Progenitor cell of endocrine pancreas (in vitro differentiated cells): ENCODE data around the gene DSCAML1. TPM values are rescaled to one million over a fixed set of nuclear protein-coding genes. Genes with fewer than 3 reads are reported as not detected.

Experiments
- DNase-seq: peaks from one replicate; pipeline ENCODE4 v3.0.0; 2021; ENCODE audit warnings: low spot score; ENCODE audit not compliant: unreplicated experiment
- H3K27ac Mint-ChIP-seq: 2 replicates; pipeline ENCODE4 v1.8.0; 2021; ENCODE audit warnings: mild to moderate bottlenecking, moderate library complexity, mixed read lengths
- H3K27me3 Mint-ChIP-seq: 2 replicates; pipeline ENCODE4 v1.8.0; 2021; ENCODE audit warnings: mixed read lengths
- H3K36me3 Mint-ChIP-seq: 2 replicates; pipeline ENCODE4 v1.8.0; 2022; ENCODE audit warnings: mixed read lengths; ENCODE audit not compliant: insufficient read depth
- H3K4me1 Mint-ChIP-seq: 2 replicates; pipeline ENCODE4 v1.8.0; 2021; ENCODE audit warnings: low read depth, mixed read lengths
- H3K4me3 Mint-ChIP-seq: 2 replicates; pipeline ENCODE4 v1.8.0; 2021; ENCODE audit warnings: low read depth, mild to moderate bottlenecking, moderate library complexity, mixed read lengths
- H3K9me3 Mint-ChIP-seq: 2 replicates; pipeline ENCODE4 v1.8.0; 2021; ENCODE audit warnings: low read depth, mixed read lengths
- total RNA-seq: library from RNA; stranded (reverse); gene quantifications from 2 replicates; pipeline ENCODE4 v1.2.1, GENCODE V29; 2021
- TF ChIP-seq, protein P1 (sequence below): fragments of 200-600 bp; sonication (generic); IDR thresholded peaks from one replicate; pipeline ENCODE4 v1.5.0; 2021; ENCODE audit warnings: antibody characterized with exemption, mild to moderate bottlenecking; ENCODE audit not compliant: unreplicated experiment

The DSCAML1 gene
- total RNA-seq, 1 donor from 2014 or later: 2.7 TPM

DNA sequence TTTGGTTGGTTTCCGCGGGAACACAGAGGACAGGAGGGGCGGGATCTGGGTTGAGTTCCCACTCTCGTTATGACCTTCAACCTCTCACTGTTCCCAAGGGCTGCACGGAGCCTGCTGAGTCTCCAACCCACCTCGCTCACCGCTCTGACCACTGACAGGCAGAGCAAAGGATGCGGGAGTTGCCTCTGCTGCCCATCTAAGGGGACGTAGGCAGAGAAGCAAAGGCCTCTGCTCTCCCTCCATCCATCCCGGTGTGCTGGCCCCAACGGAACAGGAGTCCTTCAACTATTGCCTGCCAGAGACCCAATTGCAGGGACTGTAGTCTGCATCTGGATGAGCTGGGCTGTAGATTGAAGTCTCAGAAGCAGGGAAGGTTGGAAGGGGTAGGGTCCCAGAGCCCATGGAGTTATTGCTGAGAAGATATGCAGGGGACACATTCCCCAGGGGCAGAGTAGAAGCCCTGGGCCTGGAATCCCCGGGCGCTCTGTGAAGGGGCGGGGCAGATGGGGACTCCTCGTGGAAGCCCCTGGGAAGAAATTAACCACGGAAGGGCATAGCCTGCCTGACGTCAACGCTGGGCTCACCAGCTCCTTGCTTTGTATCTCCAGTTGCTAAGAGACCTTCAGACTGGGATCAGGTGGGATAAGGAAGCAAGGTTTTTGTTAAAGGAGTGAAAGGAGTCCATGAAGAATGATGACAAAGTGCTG is 40.2 kb upstream of the DSCAML1 start:
- Mint-ChIP-seq H3K4me1 (peaks cover 40% of the 10 kb centered on the region), H3K9me3 (no peaks in the 10 kb centered on the region), H3K27ac (peak overlapping the region; percentile 71), H3K4me3 (no peak overlapping the region), H3K36me3 (no peaks in the 10 kb centered on the region), H3K27me3 (no peaks in the 10 kb centered on the region)
- TF ChIP-seq, protein P1, sequence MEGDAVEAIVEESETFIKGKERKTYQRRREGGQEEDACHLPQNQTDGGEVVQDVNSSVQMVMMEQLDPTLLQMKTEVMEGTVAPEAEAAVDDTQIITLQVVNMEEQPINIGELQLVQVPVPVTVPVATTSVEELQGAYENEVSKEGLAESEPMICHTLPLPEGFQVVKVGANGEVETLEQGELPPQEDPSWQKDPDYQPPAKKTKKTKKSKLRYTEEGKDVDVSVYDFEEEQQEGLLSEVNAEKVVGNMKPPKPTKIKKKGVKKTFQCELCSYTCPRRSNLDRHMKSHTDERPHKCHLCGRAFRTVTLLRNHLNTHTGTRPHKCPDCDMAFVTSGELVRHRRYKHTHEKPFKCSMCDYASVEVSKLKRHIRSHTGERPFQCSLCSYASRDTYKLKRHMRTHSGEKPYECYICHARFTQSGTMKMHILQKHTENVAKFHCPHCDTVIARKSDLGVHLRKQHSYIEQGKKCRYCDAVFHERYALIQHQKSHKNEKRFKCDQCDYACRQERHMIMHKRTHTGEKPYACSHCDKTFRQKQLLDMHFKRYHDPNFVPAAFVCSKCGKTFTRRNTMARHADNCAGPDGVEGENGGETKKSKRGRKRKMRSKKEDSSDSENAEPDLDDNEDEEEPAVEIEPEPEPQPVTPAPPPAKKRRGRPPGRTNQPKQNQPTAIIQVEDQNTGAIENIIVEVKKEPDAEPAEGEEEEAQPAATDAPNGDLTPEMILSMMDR: no peak
- DNase-seq: no peak

DNA sequence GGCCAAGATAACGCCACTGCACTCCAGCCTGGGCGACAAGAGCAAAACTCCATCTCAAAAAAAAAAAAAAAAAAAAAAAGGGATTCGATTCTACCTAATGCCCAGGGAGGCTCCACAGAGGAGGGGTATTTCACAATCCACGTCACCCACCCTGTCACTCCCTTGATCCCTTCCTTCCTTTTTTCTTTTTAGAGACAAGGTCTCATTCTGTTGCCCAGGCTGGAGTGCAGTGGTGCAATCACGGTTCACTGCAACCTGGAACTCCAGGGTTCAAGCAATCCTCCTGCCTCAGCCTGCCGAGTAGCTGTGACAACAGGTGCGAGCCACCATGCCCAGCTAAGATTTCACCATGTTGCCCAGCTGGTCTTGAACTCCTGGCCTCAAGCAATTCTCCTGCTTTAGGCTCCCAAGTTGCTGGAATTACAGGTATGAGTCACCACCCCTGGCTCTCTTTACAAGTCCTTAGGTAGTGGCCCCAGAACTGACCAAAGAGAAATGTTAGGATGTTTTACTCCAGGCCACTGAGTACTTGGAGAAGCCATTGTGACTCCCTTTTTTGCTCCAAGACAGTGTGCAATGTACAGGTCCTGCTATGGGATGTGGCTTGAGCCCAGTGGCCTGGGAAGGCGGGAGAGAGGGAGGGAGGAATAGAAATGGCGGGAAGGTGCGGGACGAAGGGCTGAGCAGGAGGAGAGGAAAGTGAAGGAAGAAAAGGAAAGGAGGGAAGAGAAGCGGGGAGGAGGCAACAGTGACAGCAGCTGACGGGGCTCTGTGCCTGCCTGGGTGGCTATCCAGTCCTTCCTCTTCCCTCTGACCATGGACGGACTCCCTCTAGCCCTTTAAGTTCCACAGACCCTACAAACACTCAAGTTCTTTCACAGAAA is 39.3 kb upstream of the DSCAML1 start:
- peaks cover 41% of the 10 kb centered on the region for H3K4me1 Mint-ChIP-seq
- DNase-seq: no peak
- peak overlapping the region; percentile 78 for H3K27ac Mint-ChIP-seq
- H3K36me3 Mint-ChIP-seq: no peaks in the 10 kb centered on the region
- H3K27me3 Mint-ChIP-seq: no peaks in the 10 kb centered on the region
- H3K4me3 Mint-ChIP-seq: no peak overlapping the region
- TF ChIP-seq, protein P1: no peak
- H3K9me3 Mint-ChIP-seq: no peaks in the 10 kb centered on the region

DNA sequence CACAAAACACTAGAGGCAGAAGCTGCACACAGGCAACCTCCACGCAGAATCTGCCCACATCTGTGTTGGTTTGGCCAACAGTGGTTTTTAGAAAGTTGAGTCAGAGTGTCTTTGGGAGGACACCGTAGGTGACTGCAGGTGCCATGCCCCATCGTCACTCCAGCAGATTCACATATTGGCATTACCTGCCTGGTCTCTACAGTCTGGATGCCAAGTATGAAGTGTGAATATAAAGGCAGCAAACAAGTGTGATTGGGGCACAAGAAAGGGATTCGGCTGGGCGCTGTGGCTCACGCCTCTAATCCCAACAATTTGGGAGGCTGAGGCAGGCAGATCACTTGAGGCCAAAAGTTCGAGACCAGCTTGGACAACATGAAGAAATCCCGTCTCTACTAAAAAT is 38.6 kb upstream of the DSCAML1 start:
- Mint-ChIP-seq H3K4me3 (no peak overlapping the region), H3K36me3 (no peaks in the 10 kb centered on the region), H3K27me3 (no peaks in the 10 kb centered on the region), H3K9me3 (no peaks in the 10 kb centered on the region), H3K4me1 (peaks cover 48% of the 10 kb centered on the region), H3K27ac (no peak overlapping the region)
- DNase-seq: no peak
- TF ChIP-seq, protein P1: no peak

DNA sequence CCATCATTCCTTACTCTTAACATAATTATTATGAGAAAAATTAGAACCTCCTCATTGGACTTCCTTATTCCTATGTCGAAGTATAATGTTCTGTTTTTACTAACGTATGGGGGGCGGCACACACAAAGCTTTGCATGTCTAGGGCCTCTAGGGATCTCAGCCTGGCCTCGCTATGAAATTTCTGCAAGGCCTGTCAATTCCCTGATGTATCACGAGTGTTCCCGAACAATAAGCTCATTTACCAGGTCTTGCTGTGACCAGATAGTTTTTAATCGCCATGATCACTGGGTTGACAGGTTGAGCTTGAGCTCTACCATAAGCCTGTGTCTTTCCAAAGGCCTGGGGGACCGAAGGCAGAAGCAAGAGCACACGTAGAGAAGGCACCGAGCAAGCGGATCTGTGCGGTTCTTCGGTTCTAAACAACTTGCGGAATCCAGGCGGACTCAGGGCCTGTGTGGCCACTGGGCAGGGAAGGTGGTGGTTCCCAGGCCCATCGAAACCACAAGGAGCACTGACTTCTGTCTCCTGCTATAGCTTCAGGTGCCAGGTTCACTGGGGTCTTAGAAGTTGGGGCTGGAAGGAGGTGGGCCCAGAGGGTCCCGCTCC is 37.9 kb upstream of the DSCAML1 start:
- no peaks in the 10 kb centered on the region for H3K27me3 Mint-ChIP-seq
- TF ChIP-seq, protein P1: no peak
- H3K9me3 Mint-ChIP-seq: no peaks in the 10 kb centered on the region
- H3K36me3 Mint-ChIP-seq: no peaks in the 10 kb centered on the region
- no peak overlapping the region for H3K27ac Mint-ChIP-seq
- H3K4me1 Mint-ChIP-seq: peaks cover 54% of the 10 kb centered on the region
- DNase-seq: no peak
- H3K4me3 Mint-ChIP-seq: no peak overlapping the region
